Stimulated activated CD8-positive, alpha-beta memory T cell treated with anti-CD3 and anti-CD28 coated beads, Interleukin-4, amount 100 ng/mL, for 4 hours (primary cell): ENCODE results near the gene SPINT2.
A peak's percentile ranks its signal among the peaks of the same experiment; 100 is the strongest.
"Not testable (repeated sequence)": the region's sequence is repeated elsewhere in the genome, so short reads cannot be mapped to it uniquely, and the experiment has no call there.

Source experiments
- DNase-seq, 2 donors: peaks; one replicate each; pipeline ENCODE4 v3.0.0-alpha.2; 2020; ENCODE audit warnings: low read depth in 2 of 2, low spot score in 1 of 2

Gene SPINT2

GRCh38 chr19:38239816-38240215 is 24.6 kb upstream of the SPINT2 start:
- DNase-seq: no peak

DNA sequence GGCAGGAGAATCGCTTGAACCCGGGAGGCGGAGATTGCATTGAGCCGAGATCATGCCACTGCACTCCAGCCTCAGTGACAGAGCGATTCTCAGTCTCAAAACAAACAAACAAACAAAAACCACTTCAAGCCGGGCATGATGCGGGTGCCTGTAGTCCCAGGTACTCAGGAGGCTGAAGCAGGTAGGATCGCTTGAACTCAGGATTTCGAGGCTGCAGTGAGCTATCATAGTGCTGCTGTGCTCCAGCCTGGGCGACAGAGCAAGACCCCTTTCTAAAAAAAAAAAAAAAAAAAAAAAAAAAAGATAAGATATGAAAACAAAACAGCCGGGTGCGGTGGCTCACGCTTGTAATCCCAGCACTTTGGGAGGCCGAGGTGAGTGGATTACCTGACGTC is 21.1 kb upstream of the SPINT2 start:
- no peak for DNase-seq

- no peak for DNase-seq
Measured at GRCh38 chr19:38245826-38246498, 18.4 kb upstream of the SPINT2 start.

DNA sequence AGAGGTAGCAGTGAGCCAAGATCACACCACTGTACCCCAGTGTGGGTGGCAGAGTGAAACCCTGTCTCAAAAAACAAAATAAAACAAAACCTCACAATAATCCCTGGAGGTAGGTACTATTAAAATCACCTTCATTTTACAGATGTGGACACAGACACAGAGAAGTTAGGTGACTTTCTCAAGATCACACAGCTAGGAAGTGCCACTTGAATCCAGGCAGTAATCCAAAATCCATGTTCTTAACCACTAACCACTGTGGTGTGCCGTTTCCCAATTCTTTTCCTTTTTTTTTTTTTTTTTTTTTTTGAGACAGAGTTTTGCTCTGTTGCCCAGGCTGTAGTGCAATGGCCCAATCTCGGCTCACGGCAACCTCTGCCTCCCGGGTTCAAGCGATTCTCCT is 17.2 kb upstream of the SPINT2 start:
- DNase-seq: no peak

GRCh38 chr19:38247734-38248268 is 16.6 kb upstream of the SPINT2 start:
- DNase-seq: no peak

DNA sequence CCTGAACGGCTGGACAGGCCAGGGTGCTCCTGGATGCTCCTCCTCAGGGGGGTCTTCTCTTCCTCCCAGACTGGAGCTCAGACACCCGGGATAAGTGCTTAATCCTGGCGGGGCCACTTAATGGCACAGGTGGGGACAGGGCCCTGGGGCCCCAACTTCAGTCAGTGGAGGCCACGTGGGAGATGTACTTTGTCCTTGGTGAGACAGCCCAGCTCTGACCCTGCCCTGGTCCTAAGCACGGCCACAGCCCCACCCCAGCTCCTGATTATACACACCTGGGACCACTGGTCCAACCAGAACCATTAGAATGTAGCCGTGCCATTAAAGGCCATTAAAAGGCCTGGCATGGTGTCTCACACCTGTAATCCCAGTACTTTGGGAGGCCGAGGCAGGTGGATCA is 16.0 kb upstream of the SPINT2 start:
- no peak for DNase-seq

- DNase-seq: no peak
Measured at GRCh38 chr19:38250428-38250820, 13.9 kb upstream of the SPINT2 start.

DNA sequence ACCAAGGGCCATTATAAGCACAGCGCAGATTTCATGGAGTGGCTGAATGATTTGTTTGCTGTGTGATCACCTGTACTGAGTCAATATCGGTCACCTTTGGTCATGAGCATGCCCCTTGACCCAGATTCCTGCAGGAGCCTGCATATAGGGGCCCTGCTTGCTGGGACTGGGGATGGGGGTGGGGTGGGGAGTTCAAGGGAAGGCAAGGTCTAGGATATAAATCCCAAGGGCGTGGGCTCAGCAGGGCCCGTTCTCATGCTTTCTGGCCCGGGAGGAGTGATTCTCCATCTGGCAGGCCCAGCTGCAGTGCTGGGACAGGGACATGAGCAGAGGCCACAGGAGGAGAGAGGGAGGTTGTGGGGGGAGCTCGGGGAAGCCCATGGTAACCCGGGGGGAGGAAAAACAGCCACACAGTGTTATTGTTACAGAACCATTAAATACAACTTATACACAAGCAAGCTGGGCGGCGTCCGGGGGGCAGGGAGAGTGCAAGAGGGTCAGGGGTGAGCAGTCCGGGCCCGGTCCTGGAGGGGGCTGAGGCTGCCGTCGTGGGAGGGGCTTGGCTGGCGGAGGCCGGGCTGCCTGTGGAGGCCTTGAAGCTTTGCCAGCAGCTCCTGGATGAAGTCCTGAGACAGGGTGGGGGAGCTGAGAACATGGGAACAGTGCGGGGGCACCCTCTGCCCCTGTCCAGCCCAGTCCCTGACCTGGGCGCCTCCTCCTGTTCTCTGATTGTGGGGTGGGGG is 13.4 kb upstream of the SPINT2 start:
- DNase-seq: no peak

GRCh38 chr19:38251564-38252051 is 12.8 kb upstream of the SPINT2 start:
- no peak for DNase-seq

DNA sequence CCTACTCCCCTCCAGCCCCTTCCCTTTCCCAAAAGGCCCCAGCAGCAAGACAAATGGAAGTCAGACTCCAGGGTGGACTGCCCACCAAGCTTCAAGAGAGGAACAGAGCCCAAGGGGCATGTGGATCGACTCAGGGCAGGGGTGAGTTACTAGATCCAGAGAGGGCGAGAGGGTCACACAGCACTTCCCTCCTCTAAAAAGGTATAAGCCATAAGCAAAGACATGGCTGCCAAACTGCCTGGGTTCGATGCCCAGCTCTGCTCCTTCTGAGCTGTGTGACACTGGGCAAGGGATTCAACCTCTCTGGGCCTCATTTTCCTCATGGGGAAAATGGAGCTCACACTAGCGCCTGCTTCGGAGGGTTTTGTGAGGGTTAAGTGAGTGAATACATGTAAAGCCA is 12.0 kb upstream of the SPINT2 start:
- DNase-seq: no peak

GRCh38 chr19:38252941-38253691 is 11.3 kb upstream of the SPINT2 start:
- DNase-seq: no peak

DNA sequence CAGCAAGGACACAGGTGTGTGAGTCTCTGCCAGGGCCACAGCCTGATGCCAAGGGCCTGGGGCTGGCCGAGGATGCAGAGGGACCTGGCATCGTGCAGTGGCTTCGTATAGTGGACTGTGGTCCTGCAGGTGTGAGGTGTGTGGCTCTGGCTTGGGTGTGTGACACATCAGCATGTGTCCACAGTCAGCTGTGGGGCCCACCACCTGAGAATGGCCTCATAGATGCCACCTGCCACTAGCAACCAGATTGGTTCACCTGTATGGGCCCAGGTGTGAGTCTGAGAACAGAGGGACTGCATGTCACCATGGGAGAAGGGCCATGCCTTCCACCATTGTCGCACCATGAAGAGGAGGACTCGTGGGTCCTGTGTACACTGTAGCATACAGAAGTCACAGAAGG is 10.6 kb upstream of the SPINT2 start:
- DNase-seq: no peak

DNA sequence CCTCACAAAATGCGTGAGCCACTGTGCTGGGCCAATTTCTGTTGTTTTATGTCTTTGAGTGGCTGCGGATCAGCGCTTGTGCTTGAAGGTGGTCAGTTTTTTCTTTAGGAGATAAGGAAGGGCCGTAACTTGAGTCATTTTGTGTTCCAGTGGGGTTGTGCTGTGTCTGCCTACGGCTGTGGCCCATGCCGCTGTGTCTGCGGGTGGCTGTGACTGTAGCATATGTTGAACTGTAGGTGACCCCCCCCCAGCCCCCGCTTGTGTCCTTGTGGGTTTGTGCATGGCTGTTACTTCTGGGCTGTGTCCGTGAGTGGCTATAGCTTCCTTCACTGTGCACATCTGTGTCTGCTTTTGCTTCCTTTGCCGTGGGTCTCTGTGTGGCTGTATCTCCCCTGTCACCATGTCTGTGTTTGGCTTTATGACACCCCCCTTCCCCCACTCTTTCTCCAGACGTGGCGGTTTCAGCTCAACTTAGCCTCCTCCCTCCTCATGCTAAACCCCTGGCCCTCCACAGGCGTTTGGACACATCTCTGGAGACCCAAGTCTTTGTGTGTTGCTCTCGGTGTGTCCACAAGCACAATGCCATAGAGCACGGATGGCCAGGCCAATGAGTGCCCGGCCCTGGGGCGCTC is 8.9 kb upstream of the SPINT2 start:
- DNase-seq: no peak

GRCh38 chr19:38261942-38262341 is 2.4 kb upstream of the SPINT2 start:
- DNase-seq: not testable (repeated sequence)

DNA sequence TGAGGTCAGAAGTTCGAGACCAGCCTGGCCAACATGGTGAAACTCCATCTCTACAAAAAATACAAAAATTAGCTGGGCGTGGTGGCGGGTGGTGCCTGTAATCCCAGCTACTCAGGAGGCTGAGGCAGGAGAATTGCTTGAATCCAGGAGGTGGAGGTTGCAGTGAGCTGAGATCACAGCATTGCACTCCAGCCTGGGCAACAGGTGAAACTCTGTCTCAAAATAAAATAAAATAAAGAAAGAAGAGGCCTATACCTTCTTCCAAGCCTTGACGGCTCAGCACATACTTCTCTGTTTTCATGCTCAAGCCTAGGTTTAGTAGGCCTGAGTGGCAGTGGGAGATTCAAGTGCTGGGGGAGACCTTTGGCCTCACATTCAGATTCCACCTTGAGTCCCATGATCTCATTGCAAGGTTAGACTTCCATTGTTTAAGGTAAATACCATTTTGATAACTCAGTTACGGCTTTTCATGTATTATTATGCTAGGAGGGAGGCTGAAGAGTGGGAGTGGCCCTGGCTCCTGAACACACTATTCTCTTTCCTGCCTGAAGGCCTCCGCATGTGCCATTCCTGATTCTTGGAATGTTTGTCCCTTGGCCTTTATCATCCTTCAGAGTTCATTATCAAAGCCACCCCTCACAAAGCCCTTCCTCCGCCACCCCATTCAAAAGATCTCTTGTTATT is 1.6 kb upstream of the SPINT2 start:
- DNase-seq: no peak

- peak; percentile 56 to 71 for DNase-seq
Measured at GRCh38 chr19:38263689-38264485, 486 bp upstream of the SPINT2 start.

- no peak for DNase-seq
Measured at GRCh38 chr19:38265213-38265861, 964 bp downstream of the SPINT2 start.

DNA sequence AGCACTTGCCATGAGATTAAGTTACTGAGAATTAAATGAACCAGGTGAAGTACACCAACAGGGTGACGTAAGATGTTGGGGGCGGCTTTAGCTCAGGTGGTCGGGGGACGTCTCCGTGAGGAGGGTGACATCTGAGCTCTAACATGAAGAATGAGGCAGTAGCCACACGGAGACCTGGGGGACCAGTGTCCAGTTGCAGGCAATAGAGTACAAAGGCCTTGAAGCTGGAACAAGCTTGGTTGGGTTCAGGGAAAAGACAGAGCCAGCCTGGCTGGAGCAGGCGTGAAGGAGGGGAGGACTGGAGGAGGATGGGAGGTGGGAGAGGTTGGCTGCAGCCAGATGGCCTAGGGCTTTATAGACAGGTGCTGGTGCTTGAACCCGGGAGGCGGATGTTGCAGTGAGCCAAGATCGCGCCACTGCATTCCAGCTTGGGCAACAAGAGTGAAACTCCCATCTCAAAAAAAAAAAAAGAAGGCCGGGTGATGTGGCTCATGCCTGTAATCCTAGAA is 1.6 kb downstream of the SPINT2 start:
- no peak for DNase-seq

DNA sequence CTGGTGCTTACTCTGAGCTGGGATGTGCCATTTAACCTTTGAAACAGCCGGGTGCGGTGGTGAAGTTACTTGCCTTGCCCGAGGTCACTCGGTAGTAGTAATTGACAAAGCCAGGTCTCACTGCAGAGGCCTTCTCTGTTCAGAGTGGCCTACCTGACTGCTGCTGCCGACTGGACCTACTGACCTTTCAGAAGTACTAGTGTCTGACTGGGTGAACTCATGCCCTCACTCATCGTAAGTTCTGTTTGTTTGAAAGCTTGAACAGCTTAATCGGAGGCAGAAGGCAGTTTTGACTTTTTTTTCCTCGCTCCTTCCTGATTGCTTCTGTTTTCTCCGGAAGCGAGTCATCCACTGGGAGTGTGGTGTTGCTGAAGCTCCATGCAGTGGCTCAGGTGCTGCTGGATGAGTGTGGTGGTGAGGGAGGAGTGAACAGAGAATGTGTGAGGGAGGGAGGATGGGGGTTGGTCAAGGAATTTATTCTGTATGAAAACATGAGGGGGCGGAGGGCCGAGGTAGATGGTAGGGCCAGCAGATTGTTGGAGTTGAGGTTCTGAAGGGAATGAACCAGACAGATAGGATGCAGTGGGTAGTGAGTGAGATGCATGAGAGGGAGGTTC is 2.7 kb downstream of the SPINT2 start:
- DNase-seq: no peak
